Measurements from ENCODE around the gene SLC5A10.
"Not testable (repeated sequence)": the region's sequence is repeated elsewhere in the genome, so short reads cannot be mapped to it uniquely, and the experiment has no call there.

SLC5A10 gene

GRCh38 chr17:19038730-19039129 is 86.8 kb downstream of the SLC5A10 start:
- not testable (repeated sequence) for DNase-seq (ENCODE audit: low spot score); FAIRE-seq

- DNase-seq (ENCODE audit: low spot score) = not testable (repeated sequence)
- FAIRE-seq = peak; percentile 27
Observed at GRCh38 chr17:19040350-19040749, 88.4 kb downstream of the SLC5A10 start.

DNA sequence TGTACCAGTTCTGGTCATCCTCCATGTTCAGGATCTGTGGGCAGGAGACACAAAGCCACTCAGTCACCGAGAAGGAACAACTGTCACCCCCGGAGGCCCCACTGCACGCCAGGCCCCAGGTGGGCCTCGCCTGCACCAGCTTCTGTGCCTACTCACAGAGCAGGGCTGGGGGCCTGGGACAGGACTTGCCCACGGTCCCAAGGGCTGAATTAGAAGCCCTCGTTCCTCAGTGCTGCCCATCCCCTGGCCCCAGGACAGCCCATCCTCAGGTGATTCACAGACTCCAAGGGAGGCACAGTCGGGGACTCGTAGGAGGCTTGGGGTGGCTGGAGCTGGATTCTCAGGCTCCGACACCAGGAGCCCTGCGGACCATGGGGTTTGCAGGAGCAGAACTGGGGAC is 89.9 kb downstream of the SLC5A10 start:
- not testable (repeated sequence) for DNase-seq (ENCODE audit: low spot score); FAIRE-seq

- not testable (repeated sequence) for FAIRE-seq; DNase-seq (ENCODE audit: low spot score)
Observed at GRCh38 chr17:19042369-19042768, 90.4 kb downstream of the SLC5A10 start.

GRCh38 chr17:19043032-19043431 is 91.1 kb downstream of the SLC5A10 start:
- DNase-seq (ENCODE audit: low spot score) = not testable (repeated sequence)
- FAIRE-seq = peak; percentile 52

DNA sequence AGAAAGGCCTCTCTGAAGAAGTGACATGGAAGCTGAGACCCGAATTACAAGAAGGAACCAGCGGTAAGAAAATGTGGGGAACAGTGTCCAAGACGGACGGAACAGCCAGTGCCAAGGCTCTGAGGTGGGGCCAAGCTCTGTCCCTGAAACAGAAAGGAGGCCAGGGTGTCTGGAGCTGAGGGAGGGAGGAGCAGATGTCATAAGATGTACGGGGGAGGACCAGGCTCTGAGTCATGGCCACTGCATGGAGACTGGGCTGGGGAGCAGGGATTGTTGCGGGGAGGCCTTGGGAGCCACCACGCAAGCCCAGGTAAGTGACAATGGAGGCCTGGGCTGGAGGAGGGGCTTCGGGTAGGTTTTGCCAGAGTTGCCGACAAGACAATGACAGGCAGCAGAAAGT is 92.7 kb downstream of the SLC5A10 start:
- FAIRE-seq = peak; percentile 42
- not testable (repeated sequence) for DNase-seq (ENCODE audit: low spot score)

GRCh38 chr17:19046782-19047375 is 94.9 kb downstream of the SLC5A10 start, which contains the start of gene GRAP:
Gene GRAP, minus strand, starts transcription at chr17:19046957. Its CDS starts 31 bp downstream, at chr17:19046926.
- FAIRE-seq; DNase-seq (ENCODE audit: low spot score): not testable (repeated sequence)

DNA sequence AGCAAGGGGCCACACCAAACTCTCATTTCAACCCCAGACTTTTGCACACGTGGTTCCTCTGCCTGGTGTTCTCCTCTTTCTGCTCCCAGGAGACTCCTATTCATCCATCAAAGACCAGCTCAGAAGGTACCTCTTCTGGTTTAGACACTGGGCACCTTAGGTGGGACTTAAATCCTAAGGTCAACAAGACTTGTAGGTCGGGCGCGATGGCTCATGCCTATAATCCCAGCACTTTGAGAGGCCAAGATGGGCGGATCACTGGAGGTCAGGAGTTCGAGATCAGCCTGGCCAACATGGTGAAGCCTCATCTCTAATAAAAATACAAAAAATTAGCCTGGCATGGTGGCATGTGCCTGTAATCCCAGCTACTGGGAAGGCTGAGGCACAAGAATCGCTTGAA is 95.5 kb downstream of the SLC5A10 start:
- DNase-seq (ENCODE audit: low spot score); FAIRE-seq: not testable (repeated sequence)

- DNase-seq (ENCODE audit: low spot score); FAIRE-seq: not testable (repeated sequence)
Observed at GRCh38 chr17:19048826-19049225, 96.9 kb downstream of the SLC5A10 start.

DNA sequence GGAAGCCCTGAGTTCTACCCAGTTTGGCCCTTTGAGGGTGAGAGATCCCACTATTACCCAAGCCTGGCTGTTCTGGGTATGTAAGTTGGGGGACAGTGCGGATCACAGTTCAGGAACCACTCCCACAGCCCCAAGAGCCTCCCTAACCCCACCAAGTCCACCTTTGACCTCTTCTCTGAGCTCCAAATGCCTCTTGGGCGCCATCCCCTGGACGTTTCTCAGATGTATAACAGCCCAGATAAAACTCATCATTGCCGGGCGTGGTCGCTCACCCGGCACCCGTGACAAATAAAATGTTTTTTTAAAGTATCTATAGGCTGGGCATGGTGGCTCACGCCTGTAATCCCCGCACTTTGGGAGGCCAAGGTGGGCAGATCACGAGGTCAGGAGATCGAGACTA is 103.5 kb downstream of the SLC5A10 start:
- FAIRE-seq; DNase-seq (ENCODE audit: low spot score): not testable (repeated sequence)

DNA sequence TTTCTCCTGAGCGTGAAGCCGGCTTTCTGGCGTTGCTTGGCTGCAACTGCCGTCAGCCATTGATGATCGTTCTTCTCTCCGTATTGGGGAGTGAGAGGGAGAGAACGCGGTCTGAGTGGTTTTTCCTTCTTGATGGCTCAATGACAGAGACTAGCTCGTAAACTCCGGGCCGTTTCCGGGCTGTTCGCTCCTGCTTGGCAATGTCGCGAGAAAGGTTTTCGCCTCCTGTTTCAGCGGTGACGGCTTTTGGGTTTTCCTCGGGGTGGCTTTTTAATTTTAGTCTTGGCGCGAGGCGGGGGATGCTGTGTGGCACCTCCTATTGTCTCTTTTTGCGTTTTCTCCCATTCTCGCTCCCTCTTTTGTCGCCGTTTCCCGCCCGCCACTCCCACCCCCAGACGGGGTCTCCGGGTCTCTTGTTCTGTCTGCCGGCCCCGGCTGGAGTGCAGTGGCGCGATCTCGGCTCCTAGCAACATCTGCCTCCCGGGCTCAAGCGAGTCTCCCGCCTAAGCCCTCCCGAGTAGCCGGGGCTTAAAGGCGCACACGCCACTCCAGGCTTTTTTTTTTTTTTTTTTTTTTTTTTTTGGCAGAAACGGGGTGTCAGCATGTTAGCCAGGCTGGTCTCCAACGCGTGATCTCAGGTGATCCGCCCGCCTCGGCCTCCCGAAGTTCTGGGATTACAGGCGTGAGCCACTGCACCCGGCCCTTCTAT is 110.2 kb downstream of the SLC5A10 start:
- not testable (repeated sequence) for FAIRE-seq; DNase-seq (ENCODE audit: low spot score)

DNA sequence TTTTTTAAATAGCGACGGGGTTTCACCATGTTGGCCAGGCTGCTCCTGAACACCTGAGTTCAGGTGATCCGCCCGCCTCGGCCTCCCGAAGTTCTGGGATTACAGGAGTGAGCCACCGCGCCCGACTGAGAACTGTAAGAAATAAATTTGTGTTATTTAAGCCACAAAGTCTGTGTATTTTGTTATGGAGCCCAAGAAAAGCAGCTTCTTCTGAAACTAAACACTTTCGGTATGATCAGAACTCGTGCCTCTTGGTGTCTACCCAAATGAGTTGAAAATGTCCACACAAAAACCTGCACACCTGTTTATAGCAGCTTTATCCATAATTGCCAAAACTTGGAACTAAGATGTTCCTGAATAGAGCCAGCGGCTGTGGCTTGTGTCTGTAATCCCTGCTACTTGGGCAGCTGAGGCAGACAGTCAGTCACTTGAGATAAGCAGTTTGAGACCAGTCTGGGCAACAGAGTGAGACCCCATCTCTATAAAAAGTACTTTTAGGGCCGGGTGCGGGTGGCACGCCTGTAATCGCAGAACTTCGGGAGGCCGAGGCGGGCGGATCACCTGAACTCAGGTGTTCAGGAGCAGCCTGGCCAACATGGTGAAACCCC is 110.9 kb downstream of the SLC5A10 start:
- FAIRE-seq; DNase-seq (ENCODE audit: low spot score): not testable (repeated sequence)

DNA sequence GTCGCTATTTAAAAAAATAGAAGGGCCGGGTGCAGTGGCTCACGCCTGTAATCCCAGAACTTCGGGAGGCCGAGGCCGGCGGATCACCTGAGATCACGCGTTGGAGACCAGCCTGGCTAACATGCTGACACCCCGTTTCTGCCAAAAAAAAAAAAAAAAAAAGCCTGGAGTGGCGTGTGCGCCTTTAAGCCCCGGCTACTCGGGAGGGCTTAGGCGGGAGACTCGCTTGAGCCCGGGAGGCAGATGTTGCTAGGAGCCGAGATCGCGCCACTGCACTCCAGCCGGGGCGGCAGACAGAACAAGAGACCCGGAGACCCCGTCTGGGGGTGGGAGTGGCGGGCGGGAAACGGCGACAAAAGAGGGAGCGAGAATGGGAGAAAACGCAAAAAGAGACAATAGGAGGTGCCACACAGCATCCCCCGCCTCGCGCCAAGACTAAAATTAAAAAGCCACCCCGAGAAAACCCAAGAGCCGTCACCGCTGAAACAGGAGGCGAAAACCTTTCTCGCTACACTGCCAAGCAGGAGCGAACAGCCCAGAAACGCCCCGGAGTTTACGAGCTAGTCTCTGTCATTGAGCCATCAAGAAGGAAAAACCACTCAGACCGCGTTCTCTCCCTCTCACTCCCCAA is 111.5 kb downstream of the SLC5A10 start:
- DNase-seq (ENCODE audit: low spot score); FAIRE-seq: not testable (repeated sequence)

GRCh38 chr17:19064378-19064777 is 112.4 kb downstream of the SLC5A10 start:
- not testable (repeated sequence) for FAIRE-seq; DNase-seq (ENCODE audit: low spot score)

GRCh38 chr17:19070318-19071168 is 118.6 kb downstream of the SLC5A10 start:
- not testable (repeated sequence) for DNase-seq (ENCODE audit: low spot score); FAIRE-seq
